Suppressor macrophage (primary cell): ENCODE results near the gene FGD5.
"Not testable (repeated sequence)": the region's sequence is repeated elsewhere in the genome, so short reads cannot be mapped to it uniquely, and the experiment has no call there.

Source experiments
- DNase-seq, 4 experiments: peaks; one replicate each; pipeline ENCODE4 v3.0.0-alpha.2; 2020 to 2022

The FGD5 gene

GRCh38 chr3:14877469-14877868 lies 58.7 kb downstream of the FGD5 start:
- peak; percentile 8 to 44 (median 30) for DNase-seq

GRCh38 chr3:14879211-14879874 lies 60.6 kb downstream of the FGD5 start:
- DNase-seq: no peak

- no peak for DNase-seq
These were observed 61.8 kb downstream of the FGD5 start for GRCh38 chr3:14880447-14881106.

- DNase-seq: no peak
These were observed 64.5 kb downstream of the FGD5 start for GRCh38 chr3:14883226-14883625.

- no peak for DNase-seq
These were observed 65.9 kb downstream of the FGD5 start for GRCh38 chr3:14884665-14885064.

GRCh38 chr3:14885307-14885706 lies 66.5 kb downstream of the FGD5 start:
- DNase-seq: no peak

- no peak for DNase-seq
These were observed 67.3 kb downstream of the FGD5 start for GRCh38 chr3:14886101-14886500.

GRCh38 chr3:14889205-14889604 lies 70.4 kb downstream of the FGD5 start:
- no peak for DNase-seq

GRCh38 chr3:14889943-14890342 lies 71.2 kb downstream of the FGD5 start:
- no peak for DNase-seq

GRCh38 chr3:14890476-14890875 lies 71.7 kb downstream of the FGD5 start:
- no peak for DNase-seq

GRCh38 chr3:14891135-14892132 lies 72.7 kb downstream of the FGD5 start:
- DNase-seq: no peak

- no peak for DNase-seq
These were observed 73.5 kb downstream of the FGD5 start for GRCh38 chr3:14892226-14892625.

GRCh38 chr3:14894085-14894484 lies 75.3 kb downstream of the FGD5 start:
- DNase-seq: no peak

GRCh38 chr3:14897266-14897665 lies 78.5 kb downstream of the FGD5 start:
- no peak for DNase-seq

GRCh38 chr3:14898929-14899328 lies 80.2 kb downstream of the FGD5 start:
- DNase-seq: no peak

GRCh38 chr3:14899993-14900618 lies 81.3 kb downstream of the FGD5 start:
- DNase-seq: no peak

- no peak for DNase-seq
These were observed 82.4 kb downstream of the FGD5 start for GRCh38 chr3:14900881-14901873.

GRCh38 chr3:14902719-14903118 lies 84.0 kb downstream of the FGD5 start:
- no peak for DNase-seq

- DNase-seq: not testable (repeated sequence)
These were observed 84.7 kb downstream of the FGD5 start for GRCh38 chr3:14903501-14903900.

GRCh38 chr3:14905055-14905657 lies 86.4 kb downstream of the FGD5 start:
- DNase-seq: no peak

- DNase-seq: no peak
These were observed 87.7 kb downstream of the FGD5 start for GRCh38 chr3:14906355-14906971.
